GM19025 (cell line): ENCODE data around the gene WRAP73.

ENCODE experiments used
- ATAC-seq: cut with Tn5 transposase; IDR thresholded peaks from one replicate; pipeline ENCODE4 v1.9.1; 2021; ENCODE audit warnings: mild to moderate bottlenecking, low read depth, moderate library complexity; ENCODE audit not compliant: unreplicated experiment

Gene WRAP73

GRCh38 chr1:3669421-3669821, 19.5 kb upstream of the WRAP73 start:
- ATAC-seq: no peak

- ATAC-seq: no peak
Observed at GRCh38 chr1:3668585-3669300, 18.8 kb upstream of the WRAP73 start.

- ATAC-seq: no peak
Observed at GRCh38 chr1:3668148-3668547, 18.2 kb upstream of the WRAP73 start.

GRCh38 chr1:3664700-3665375, 14.9 kb upstream of the WRAP73 start:
- no peak for ATAC-seq

GRCh38 chr1:3663999-3664699, 14.2 kb upstream of the WRAP73 start:
- no peak for ATAC-seq

- ATAC-seq: no peak
Observed at GRCh38 chr1:3662080-3662671, 12.3 kb upstream of the WRAP73 start.

- ATAC-seq: no peak
Observed at GRCh38 chr1:3661631-3662030, 11.7 kb upstream of the WRAP73 start.

GRCh38 chr1:3660704-3661103, 10.8 kb upstream of the WRAP73 start:
- ATAC-seq: no peak

GRCh38 chr1:3659093-3659492, 9.2 kb upstream of the WRAP73 start:
- ATAC-seq: no peak

- ATAC-seq: no peak
Observed at GRCh38 chr1:3658231-3658615, 8.3 kb upstream of the WRAP73 start.

- ATAC-seq: no peak
Observed at GRCh38 chr1:3657578-3658230, 7.8 kb upstream of the WRAP73 start.

- ATAC-seq: no peak
Observed at GRCh38 chr1:3657096-3657475, 7.2 kb upstream of the WRAP73 start.

- peak; percentile 48 for ATAC-seq
Observed at GRCh38 chr1:3656450-3657095, 6.7 kb upstream of the WRAP73 start.

- ATAC-seq: no peak
Observed at GRCh38 chr1:3654549-3655281, 4.8 kb upstream of the WRAP73 start.

GRCh38 chr1:3653286-3653618, 3.3 kb upstream of the WRAP73 start:
- ATAC-seq: no peak

- no peak for ATAC-seq
Observed at GRCh38 chr1:3652548-3653285, 2.8 kb upstream of the WRAP73 start.

- ATAC-seq: no peak
Observed at GRCh38 chr1:3651930-3652547, 2.1 kb upstream of the WRAP73 start, which contains the start of gene TP73. Gene TP73 (plus strand): TSS chr1:3652516. CDS start chr1:3682366, 29,850 bp downstream.
